ENCODE measurements around the gene SPDYE17. TPM values are rescaled to one million over a fixed set of nuclear protein-coding genes. Genes with fewer than 3 reads are reported as not detected.
A peak's percentile ranks its signal among the peaks of the same experiment; 100 is the strongest.
"Not testable (repeated sequence)": the region's sequence is repeated elsewhere in the genome, so short reads cannot be mapped to it uniquely, and the experiment has no call there.

The SPDYE17 gene
- not detected for total RNA-seq
- long read RNA-seq = 0 reads

- WGBS (ENCODE audit: insufficient coverage, low coverage, low lambda C conversion rate, missing lambda C conversion rate) = 92% methylated on average over 6 of the region's 8 CpGs
- H3K27me3 ChIP-seq; H3K27ac ChIP-seq; DNase-seq; H3K36me3 ChIP-seq; H3K9me3 ChIP-seq; H3K4me1 ChIP-seq; H3K4me3 ChIP-seq; ATAC-seq; intact Hi-C loops (cut with DNase I): not testable (repeated sequence)
These were observed at the start of gene SPDYE17 for GRCh38 chr7:77032261-77032660. TSS of gene SPDYE17 (minus strand) at chr7:77032361. CDS start at chr7:77030570, 1,791 bp downstream.

- H3K4me3 ChIP-seq; intact Hi-C loops (cut with DNase I); H3K27me3 ChIP-seq; H3K36me3 ChIP-seq; H3K9me3 ChIP-seq; DNase-seq; H3K4me1 ChIP-seq; H3K27ac ChIP-seq: not testable (repeated sequence)
- 47% methylated on average over 2 of the region's 2 CpGs for whole genome bisulfite sequencing (ENCODE audit: insufficient coverage, low coverage, low lambda C conversion rate, missing lambda C conversion rate)
- ATAC-seq = peak; percentile 60 to 81 (median 75)
These were observed 48.1 kb upstream of the SPDYE17 start for GRCh38 chr7:77080236-77080635.

- H3K27me3 ChIP-seq; ATAC-seq; intact Hi-C loops (cut with DNase I); H3K9me3 ChIP-seq; H3K27ac ChIP-seq; H3K4me3 ChIP-seq; DNase-seq; H3K4me1 ChIP-seq; H3K36me3 ChIP-seq: not testable (repeated sequence)
- 77% methylated on average over 4 of the region's 5 CpGs for WGBS (ENCODE audit: insufficient coverage, low coverage, low lambda C conversion rate, missing lambda C conversion rate)
These were observed 47.5 kb upstream of the SPDYE17 start for GRCh38 chr7:77079624-77080023.

- H3K27me3 ChIP-seq; DNase-seq; H3K9me3 ChIP-seq; H3K27ac ChIP-seq; H3K4me3 ChIP-seq; H3K36me3 ChIP-seq; intact Hi-C loops (cut with DNase I); ATAC-seq; H3K4me1 ChIP-seq: not testable (repeated sequence)
These were observed 47.0 kb upstream of the SPDYE17 start for GRCh38 chr7:77079112-77079511.

GRCh38 chr7:77077060-77077459, 44.9 kb upstream of the SPDYE17 start:
- 39% methylated on average over 5 of the region's 5 CpGs for WGBS (ENCODE audit: insufficient coverage, low coverage, low lambda C conversion rate, missing lambda C conversion rate)
- H3K4me3 ChIP-seq; H3K36me3 ChIP-seq; H3K27me3 ChIP-seq; intact Hi-C loops (cut with DNase I); H3K27ac ChIP-seq; H3K4me1 ChIP-seq; H3K9me3 ChIP-seq: not testable (repeated sequence)
- DNase-seq (peak in 2 of 3 donors; percentile 59 to 66), ATAC-seq (peak; percentile 67 to 97 (median 88))

DNA sequence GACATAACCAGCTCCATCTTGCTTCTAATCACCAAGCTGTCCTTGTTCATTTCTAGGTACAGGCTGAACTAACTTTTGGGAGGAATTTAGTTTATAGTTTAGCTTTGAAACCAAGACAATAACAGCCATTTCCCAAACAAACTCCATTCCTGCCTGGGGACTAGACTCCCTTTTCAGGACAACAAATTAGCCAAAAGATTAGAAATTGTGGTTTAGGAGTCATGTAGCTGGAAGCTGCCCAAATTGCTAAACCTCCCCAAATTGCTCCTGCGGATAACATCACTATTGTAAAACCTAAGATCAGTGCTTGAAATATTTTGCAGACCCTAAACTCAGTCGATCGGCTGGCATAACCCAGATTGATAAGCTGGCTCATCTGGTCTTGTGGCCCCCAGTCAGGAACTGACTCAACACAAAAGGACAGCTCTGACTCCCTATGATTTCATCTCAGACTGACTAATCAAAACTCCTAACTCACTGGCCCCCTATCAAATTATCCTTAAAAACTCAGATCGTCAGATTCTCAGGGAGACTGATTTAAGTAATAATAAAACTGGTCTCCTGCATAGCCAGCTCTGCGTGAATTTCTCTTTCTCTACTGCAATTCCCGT, 42.7 kb upstream of the SPDYE17 start:
- no CpG with 5 or more reads among the region's 6 CpGs for WGBS (ENCODE audit: insufficient coverage, low coverage, low lambda C conversion rate, missing lambda C conversion rate)
- intact Hi-C loops (cut with DNase I); H3K4me1 ChIP-seq: not testable (repeated sequence)

GRCh38 chr7:77071108-77071507, 38.9 kb upstream of the SPDYE17 start:
- H3K36me3 ChIP-seq; H3K4me1 ChIP-seq; H3K4me3 ChIP-seq; H3K9me3 ChIP-seq; ATAC-seq; H3K27me3 ChIP-seq; DNase-seq; intact Hi-C loops (cut with DNase I); H3K27ac ChIP-seq: not testable (repeated sequence)
- WGBS (ENCODE audit: insufficient coverage, low coverage, low lambda C conversion rate, missing lambda C conversion rate) = 95% methylated on average over 3 of the region's 6 CpGs

More for the DNA sequence above, 42.7 kb upstream of the SPDYE17 start:
- not testable (repeated sequence) for H3K27ac ChIP-seq, H3K4me3 ChIP-seq, H3K9me3 ChIP-seq, H3K27me3 ChIP-seq, ATAC-seq, DNase-seq, H3K36me3 ChIP-seq

- H3K36me3 ChIP-seq; intact Hi-C loops (cut with DNase I); H3K4me1 ChIP-seq; H3K27me3 ChIP-seq; H3K27ac ChIP-seq; H3K4me3 ChIP-seq; H3K9me3 ChIP-seq; DNase-seq: not testable (repeated sequence)
- WGBS (ENCODE audit: insufficient coverage, low coverage, low lambda C conversion rate, missing lambda C conversion rate) = 66% methylated on average over 7 of the region's 7 CpGs
- peak; percentile 22 to 61 (median 54) for ATAC-seq
These were observed 33.7 kb upstream of the SPDYE17 start for GRCh38 chr7:77065869-77066268.

DNA sequence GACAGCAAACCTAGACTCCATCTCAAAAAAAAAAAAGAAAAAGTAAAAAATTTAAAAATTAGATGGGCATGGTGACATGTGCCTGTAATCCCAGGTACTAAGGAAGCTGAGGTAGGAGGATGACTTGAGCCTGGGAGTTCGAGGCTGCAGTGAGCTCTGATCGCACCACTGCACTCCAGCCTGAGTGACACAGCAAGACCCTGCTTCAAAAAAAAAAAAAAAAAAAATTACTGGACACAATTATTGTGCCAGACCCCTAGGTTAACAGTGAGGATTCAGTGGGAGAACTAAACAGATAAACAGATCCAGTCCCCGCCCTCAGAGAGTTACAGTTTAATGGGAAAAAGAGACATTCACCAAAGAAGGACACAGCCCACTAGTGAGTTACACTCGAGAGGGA, 31.6 kb upstream of the SPDYE17 start:
- DNase-seq; H3K36me3 ChIP-seq; H3K9me3 ChIP-seq; H3K27me3 ChIP-seq; H3K4me1 ChIP-seq; H3K4me3 ChIP-seq; intact Hi-C loops (cut with DNase I); H3K27ac ChIP-seq: not testable (repeated sequence)
- WGBS (ENCODE audit: insufficient coverage, low coverage, low lambda C conversion rate, missing lambda C conversion rate) = 91% methylated on average over 4 of the region's 4 CpGs
- ATAC-seq = peak in 2 of 4 donors; percentile 19 to 20

DNA sequence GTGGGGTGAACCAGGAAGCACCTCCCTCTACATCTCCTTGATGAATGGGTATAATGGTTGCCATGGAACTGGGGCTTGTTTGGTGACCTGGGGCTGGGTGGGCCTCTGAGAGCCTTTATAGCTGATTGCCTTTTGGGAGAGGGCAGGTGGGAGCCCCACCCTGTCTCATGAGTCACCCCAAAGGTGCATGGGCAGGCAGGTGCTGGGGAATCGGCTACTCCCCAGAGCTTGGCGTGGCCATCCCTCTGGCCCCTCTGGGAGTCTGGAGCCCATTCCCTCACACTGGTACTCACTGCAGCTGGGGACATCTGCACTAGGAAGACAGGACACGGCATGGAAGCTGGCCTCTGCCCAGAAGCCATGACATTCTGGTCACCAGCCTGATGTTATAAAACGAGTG, 30.4 kb upstream of the SPDYE17 start, which contains the start of gene SPDYE18:
SPDYE18 (minus strand) TSS at position 2 of the 400 bp plus-strand sequence. CDS start 2,046 bp downstream, outside the sequence.
- DNase-seq; H3K27ac ChIP-seq; H3K4me3 ChIP-seq; intact Hi-C loops (cut with DNase I); H3K4me1 ChIP-seq; H3K36me3 ChIP-seq; H3K27me3 ChIP-seq; H3K9me3 ChIP-seq: not testable (repeated sequence)
- ATAC-seq = peak in 2 of 4 donors; percentile 18 to 42
- no CpG with 5 or more reads among the region's 4 CpGs for WGBS (ENCODE audit: insufficient coverage, low coverage, low lambda C conversion rate, missing lambda C conversion rate)

DNA sequence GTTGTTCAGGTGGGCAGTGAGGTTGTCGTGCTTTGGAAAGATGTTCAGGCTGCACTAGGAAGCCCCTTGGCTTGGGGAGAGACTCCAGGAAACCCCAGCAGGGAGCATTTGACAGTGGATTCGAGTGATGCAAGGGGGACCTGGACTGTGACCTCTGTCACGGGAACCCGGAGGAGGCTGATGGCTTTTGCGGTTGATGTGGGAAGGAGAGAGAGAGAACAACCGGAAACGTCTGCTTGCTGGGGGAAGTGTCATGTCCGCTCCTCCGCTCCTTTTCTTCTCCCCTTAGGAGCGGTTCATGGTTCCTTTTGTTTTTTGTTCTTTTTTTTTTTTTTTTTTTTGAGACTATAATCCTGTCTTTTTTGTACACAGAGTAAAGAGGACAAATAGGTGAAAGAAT, 5.8 kb downstream of the SPDYE17 start:
- H3K9me3 ChIP-seq; H3K4me3 ChIP-seq; H3K27ac ChIP-seq; intact Hi-C loops (cut with DNase I); H3K36me3 ChIP-seq; H3K4me1 ChIP-seq; H3K27me3 ChIP-seq; DNase-seq; ATAC-seq: not testable (repeated sequence)
- 83% methylated on average over 7 of the region's 10 CpGs for WGBS (ENCODE audit: insufficient coverage, low coverage, low lambda C conversion rate, missing lambda C conversion rate)

GRCh38 chr7:77010074-77010680, 22.0 kb downstream of the SPDYE17 start:
- DNase-seq; H3K27me3 ChIP-seq; H3K36me3 ChIP-seq; H3K27ac ChIP-seq; intact Hi-C loops (cut with DNase I); ATAC-seq; H3K9me3 ChIP-seq; H3K4me1 ChIP-seq; H3K4me3 ChIP-seq: not testable (repeated sequence)
- WGBS (ENCODE audit: insufficient coverage, low coverage, low lambda C conversion rate, missing lambda C conversion rate) = 83% methylated on average over 6 of the region's 16 CpGs

Measured in right lobe of liver (tissue), 6 donors.